Endothelial cell of umbilical vein (primary cell): Measurements from ENCODE around the gene KLF13.

Experiments
- EZH2 ChIP-seq: IDR thresholded peaks from 2 replicates; pipeline ENCODE4 v1.6.1; 2012; ENCODE audit warnings: borderline replicate concordance, low read depth, mild to moderate bottlenecking, moderate library complexity, low read length, inconsistent platforms; ENCODE audit not compliant: severe bottlenecking
- FOS ChIP-seq: IDR thresholded peaks from 2 replicates; pipeline ENCODE4 v1.6.1; 2011; ENCODE audit warnings: mild to moderate bottlenecking, low read length, moderate library complexity, borderline replicate concordance; ENCODE audit not compliant: insufficient read depth
- GATA2 ChIP-seq: IDR thresholded peaks from 2 replicates; pipeline ENCODE4 v1.7.0; 2011; ENCODE audit warnings: low read depth, mild to moderate bottlenecking, moderate library complexity, mixed read lengths, low read length; ENCODE audit not compliant: insufficient read length, insufficient read depth
- JUN ChIP-seq: IDR thresholded peaks from 2 replicates; pipeline ENCODE4 v1.6.1; 2011; ENCODE audit warnings: borderline replicate concordance, low read depth; ENCODE audit not compliant: insufficient read length, insufficient read depth
- MYC ChIP-seq: IDR thresholded peaks from one replicate; pipeline ENCODE4 v1.6.1; 2011; ENCODE audit warnings: mild to moderate bottlenecking, low read depth, low read length
- POLR2A ChIP-seq: IDR thresholded peaks from 2 replicates; pipeline ENCODE4 v1.6.1; 2012; ENCODE audit warnings: low read depth, mild to moderate bottlenecking, control low read depth, low read length
- POLR2AphosphoS5 ChIP-seq: IDR thresholded peaks from 2 replicates; pipeline ENCODE4 v1.6.1; 2012; ENCODE audit warnings: low read depth, mild to moderate bottlenecking, control low read depth, low read length, moderate library complexity; ENCODE audit not compliant: insufficient read depth
- TF ChIP-seq, protein P1 (sequence below), 2 donors: IDR thresholded peaks; 1 replicate in 1 of 2; 2 replicates in 1 of 2; pipeline ENCODE4 v1.5.1; 2011; ENCODE audit warnings: low read length in 2 of 2, mild to moderate bottlenecking in 2 of 2, moderate library complexity in 2 of 2, control low read depth in 1 of 2, inconsistent platforms in 1 of 2, low read depth in 1 of 2; ENCODE audit not compliant: insufficient read depth in 1 of 2; ENCODE audit errors: extremely low read depth in 1 of 2
- TF ChIP-seq, protein P2 (sequence below): IDR thresholded peaks from 2 replicates; pipeline ENCODE4 v1.6.1; 2011; ENCODE audit not compliant: insufficient read depth, insufficient read length

DNA sequence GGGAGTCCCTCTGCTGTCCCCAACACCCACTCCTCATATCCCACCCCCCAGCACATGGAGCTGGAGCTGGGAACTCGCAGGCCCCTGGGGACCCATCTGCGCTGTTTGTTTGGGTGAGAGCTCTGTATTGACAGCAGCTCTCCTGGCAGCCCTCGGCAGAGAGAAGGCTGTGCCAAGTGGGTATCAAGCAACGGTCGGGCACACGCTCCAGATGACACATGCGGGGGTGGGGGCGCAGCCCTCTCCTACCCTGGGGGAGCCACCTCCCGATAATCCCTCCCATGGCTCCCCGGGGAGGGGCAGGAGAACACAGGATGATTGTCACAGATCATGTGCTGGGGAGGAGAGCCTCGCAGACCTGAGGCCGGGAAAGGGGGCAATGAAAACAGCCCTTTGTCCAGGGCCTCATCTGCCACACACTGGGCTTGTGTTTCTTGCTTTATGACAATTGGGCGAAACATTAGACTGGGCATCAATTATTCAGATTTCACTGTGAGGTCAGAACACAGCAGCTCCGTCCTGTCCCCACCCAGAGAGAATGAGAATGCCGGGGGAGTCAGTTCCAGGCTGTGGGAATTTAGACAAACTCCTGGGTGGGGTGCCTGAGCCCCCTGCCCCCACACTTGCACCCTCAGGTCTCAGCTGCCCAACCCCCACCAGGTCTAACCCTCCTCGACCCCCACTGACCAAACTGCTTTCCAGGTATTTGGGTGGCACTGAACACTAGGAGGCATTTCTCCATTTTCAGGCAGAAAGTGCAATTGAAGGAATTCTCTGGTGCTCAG, 46.4 kb upstream of the KLF13 start:
- TF ChIP-seq EZH2: no peak
- TF ChIP-seq, protein P1, sequence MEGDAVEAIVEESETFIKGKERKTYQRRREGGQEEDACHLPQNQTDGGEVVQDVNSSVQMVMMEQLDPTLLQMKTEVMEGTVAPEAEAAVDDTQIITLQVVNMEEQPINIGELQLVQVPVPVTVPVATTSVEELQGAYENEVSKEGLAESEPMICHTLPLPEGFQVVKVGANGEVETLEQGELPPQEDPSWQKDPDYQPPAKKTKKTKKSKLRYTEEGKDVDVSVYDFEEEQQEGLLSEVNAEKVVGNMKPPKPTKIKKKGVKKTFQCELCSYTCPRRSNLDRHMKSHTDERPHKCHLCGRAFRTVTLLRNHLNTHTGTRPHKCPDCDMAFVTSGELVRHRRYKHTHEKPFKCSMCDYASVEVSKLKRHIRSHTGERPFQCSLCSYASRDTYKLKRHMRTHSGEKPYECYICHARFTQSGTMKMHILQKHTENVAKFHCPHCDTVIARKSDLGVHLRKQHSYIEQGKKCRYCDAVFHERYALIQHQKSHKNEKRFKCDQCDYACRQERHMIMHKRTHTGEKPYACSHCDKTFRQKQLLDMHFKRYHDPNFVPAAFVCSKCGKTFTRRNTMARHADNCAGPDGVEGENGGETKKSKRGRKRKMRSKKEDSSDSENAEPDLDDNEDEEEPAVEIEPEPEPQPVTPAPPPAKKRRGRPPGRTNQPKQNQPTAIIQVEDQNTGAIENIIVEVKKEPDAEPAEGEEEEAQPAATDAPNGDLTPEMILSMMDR (IDR thresholded peaks at IDR 0.05; ENCODE audit: extremely low read depth in 1 of 2, insufficient read depth in 1 of 2, low read depth in 1 of 2, low read length in 2 of 2): no peak
- TF ChIP-seq POLR2AphosphoS5: no peak
- TF ChIP-seq, protein P2, sequence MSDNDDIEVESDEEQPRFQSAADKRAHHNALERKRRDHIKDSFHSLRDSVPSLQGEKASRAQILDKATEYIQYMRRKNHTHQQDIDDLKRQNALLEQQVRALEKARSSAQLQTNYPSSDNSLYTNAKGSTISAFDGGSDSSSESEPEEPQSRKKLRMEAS: no peak
- TF ChIP-seq POLR2A: no peak
- TF ChIP-seq JUN: no peak
- no peak for TF ChIP-seq GATA2
- no peak for TF ChIP-seq FOS
- TF ChIP-seq MYC: no peak
